GM20000 (cell line): ENCODE measurements around the gene BMP8A.
"Not testable (repeated sequence)": the region's sequence is repeated elsewhere in the genome, so short reads cannot be mapped to it uniquely, and the experiment has no call there.

Experiments used
- DNase-seq: peaks from one replicate; pipeline ENCODE4 v3.0.0; 2012; ENCODE audit warnings: low spot score
- TF ChIP-seq, protein P1 (sequence below): IDR thresholded peaks from 2 replicates; pipeline ENCODE4 v1.5.1; 2012; ENCODE audit warnings: mild to moderate bottlenecking, control low read depth; ENCODE audit errors: extremely low read depth, missing control alignments

BMP8A gene

GRCh38 chr1:39472826-39473225 lies 18.6 kb upstream of the BMP8A start:
- DNase-seq, result no peak
- TF ChIP-seq, protein P1, sequence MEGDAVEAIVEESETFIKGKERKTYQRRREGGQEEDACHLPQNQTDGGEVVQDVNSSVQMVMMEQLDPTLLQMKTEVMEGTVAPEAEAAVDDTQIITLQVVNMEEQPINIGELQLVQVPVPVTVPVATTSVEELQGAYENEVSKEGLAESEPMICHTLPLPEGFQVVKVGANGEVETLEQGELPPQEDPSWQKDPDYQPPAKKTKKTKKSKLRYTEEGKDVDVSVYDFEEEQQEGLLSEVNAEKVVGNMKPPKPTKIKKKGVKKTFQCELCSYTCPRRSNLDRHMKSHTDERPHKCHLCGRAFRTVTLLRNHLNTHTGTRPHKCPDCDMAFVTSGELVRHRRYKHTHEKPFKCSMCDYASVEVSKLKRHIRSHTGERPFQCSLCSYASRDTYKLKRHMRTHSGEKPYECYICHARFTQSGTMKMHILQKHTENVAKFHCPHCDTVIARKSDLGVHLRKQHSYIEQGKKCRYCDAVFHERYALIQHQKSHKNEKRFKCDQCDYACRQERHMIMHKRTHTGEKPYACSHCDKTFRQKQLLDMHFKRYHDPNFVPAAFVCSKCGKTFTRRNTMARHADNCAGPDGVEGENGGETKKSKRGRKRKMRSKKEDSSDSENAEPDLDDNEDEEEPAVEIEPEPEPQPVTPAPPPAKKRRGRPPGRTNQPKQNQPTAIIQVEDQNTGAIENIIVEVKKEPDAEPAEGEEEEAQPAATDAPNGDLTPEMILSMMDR, result no peak

DNA sequence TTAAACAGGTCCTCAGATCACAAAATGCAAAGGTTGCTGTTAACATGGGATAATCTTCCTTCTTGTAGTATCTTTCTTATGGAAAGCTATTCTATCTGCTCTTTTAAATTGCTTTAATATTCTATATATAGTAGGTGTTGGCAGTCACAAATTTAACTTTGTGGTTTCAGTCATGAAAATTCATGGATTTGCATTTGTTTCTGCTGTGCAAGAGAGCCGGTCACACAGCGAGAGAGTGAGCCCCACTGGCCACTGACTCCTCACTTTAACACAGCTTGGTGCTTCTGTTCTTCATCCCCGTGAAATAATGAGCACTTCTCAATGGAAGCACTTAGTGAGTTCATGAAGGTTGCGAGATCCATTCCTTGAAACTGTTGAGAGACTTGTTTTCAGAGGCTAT lies 18.1 kb upstream of the BMP8A start:
- TF ChIP-seq, protein P1, result no peak
- DNase-seq, result no peak

- TF ChIP-seq, protein P1, result no peak
- DNase-seq, result no peak
Observed at GRCh38 chr1:39474810-39475209, 16.6 kb upstream of the BMP8A start.

- DNase-seq, result not testable (repeated sequence)
Observed at GRCh38 chr1:39475551-39475950, 15.9 kb upstream of the BMP8A start.

DNA sequence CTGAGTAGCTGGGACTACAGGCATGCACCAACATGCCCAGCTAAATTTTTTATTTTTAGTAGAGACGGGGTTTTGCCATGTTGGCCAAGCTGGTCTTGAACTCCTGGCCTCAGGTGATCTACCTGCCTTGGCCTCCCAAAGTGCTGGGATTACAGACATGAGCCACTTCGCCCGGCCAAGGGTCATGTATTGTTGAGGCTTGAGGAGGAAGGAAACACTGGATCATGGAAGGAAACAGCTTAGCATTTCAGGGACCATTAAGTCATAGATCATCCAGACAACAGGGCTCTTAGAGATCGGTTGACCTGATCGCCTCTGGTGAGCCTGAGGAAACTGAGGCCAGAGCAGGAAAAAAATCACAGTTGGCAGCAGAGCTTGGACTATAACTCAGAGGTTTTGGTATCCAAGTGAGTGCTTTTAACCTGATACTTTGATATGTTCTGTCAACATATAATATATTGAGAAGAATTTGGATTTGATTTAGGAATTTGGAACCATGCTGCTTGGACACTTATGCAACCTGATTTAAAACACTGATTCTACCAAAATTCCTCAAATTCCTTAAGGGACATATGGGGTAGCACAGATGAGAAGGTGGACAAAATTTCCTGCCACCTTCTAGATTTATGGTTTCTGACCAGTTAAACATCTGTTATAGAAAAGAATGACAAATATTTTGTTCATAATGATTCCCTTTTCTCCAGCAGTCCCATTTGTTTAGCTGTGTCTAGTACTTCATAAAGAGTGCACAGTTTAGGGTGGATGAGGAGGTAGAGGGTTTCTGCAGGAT lies 13.1 kb upstream of the BMP8A start:
- TF ChIP-seq, protein P1, result no peak
- DNase-seq, result no peak

DNA sequence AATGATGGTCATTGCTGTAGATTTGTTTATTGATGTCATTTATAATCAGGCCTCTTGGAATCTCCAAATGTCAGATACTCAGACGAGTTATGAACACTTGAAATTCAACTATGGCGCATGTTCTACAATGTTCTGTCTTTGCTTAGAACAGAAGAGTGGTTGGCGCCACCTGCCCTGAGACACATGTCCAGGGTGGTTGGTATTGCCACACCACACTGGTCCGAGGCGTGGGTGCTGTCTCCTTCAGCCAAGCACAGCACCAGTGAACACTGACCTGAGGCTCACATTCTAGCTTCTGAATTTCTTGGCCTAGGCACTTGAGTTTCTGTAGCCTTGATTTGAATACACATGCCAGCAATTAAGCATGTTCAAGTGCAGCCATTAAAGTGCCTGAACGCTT lies 10.1 kb upstream of the BMP8A start:
- TF ChIP-seq, protein P1, result no peak
- no peak for DNase-seq

- TF ChIP-seq, protein P1, result no peak
- DNase-seq, result no peak
Observed at GRCh38 chr1:39483276-39483675, 8.2 kb upstream of the BMP8A start.

DNA sequence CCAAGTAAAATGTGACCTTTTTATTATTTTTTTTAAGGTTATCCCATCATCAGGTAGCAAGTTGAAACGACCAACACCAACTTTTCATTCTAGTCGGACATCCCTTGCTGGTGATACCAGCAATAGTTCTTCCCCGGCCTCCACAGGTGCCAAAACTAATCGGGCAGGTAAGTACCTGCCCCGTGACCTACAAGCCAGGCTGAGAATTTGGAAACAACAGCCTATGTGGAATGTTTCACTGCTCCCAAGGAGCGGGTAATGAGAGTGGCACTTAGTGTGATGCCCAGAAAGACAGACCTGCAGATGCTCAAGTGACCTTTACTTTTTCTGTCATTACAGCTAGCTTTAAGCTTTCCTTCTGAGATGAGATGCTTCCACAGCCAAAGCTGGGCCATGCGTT lies 6.9 kb upstream of the BMP8A start:
- TF ChIP-seq, protein P1, result no peak
- DNase-seq, result no peak
